GM18861 (cell line): ENCODE results near the gene ARHGAP25.

Source experiments
- ATAC-seq: cut with Tn5 transposase; IDR thresholded peaks from one replicate; pipeline ENCODE4 v1.9.1; 2021; ENCODE audit not compliant: unreplicated experiment

Gene ARHGAP25

DNA sequence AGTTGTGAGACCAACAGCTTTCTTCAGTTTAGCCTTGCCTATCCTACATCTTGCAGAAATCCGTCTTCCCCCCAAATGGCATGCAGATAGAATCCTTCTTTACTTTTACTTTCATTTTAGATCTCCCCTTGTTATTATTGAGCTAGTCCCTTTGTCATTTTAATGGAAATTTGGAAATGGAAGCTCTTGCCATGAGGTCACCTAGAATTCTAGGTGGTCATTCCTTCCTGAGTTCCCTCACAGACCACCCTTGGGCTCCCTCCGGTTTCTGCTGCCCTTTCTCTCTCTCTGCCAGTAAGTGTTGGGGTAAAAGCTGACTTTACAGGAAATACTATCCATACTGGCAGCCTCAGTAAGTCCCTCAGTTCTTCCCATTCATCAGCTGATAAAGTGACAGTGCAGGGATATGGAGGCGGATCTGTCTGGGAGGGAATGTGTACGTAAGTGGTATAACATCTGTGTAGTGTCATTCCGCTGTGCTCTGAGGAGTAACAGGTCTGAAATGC lies 30.2 kb downstream of the ARHGAP25 start:
- ATAC-seq, result no peak

DNA sequence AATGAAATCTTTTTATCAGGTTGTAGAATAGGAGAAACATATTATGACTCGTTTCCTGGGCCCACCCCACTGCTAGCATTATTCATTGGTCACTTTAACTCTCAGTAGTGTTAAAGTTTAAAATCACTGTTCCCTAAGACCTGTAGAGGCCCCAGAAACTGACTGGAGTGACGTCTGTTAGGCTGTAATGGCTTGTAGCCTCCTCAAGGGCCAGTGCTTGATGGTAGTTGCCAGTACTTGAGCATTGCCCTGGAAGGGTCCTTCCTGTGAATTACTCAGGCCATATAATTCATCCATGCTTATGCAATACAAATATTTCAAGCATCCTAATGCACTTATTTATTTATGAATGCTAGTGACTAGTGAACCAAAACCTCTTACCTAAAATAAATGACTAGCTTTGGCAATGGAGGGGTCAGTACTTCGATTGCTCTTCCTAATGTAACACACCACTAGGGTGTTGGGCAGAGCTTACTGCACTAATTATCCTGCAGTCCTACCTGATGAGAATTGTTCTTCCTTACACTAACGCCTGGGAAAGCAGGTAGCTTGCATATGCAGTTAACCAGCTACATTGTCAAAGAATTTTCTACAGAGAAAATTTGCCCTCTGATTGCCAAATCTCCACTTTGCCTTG lies 31.2 kb downstream of the ARHGAP25 start:
- ATAC-seq, result peak; percentile 4

DNA sequence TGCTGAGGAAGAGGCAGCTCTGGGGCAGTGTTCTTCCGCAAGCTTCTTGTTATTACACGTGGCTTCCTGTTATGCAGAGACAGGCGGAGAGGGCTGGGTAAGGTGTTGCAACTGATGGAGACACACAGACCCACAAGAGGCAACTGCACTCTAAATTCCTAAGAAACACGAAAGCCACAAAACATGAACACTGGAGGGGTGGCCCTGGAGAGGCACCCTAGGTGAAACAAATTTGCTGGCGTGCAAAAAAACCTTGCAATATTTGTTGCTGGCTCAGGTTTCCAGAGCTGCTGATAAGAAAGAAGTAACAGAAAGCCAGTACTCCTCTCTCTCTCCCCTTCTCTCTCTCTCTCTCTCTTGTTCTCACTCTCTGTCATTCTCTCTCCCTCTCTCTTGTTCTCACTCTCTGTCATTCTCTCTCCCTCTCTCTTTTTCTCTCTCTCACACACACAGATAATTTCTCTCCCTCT lies 31.8 kb downstream of the ARHGAP25 start:
- peak; percentile 44 for ATAC-seq

DNA sequence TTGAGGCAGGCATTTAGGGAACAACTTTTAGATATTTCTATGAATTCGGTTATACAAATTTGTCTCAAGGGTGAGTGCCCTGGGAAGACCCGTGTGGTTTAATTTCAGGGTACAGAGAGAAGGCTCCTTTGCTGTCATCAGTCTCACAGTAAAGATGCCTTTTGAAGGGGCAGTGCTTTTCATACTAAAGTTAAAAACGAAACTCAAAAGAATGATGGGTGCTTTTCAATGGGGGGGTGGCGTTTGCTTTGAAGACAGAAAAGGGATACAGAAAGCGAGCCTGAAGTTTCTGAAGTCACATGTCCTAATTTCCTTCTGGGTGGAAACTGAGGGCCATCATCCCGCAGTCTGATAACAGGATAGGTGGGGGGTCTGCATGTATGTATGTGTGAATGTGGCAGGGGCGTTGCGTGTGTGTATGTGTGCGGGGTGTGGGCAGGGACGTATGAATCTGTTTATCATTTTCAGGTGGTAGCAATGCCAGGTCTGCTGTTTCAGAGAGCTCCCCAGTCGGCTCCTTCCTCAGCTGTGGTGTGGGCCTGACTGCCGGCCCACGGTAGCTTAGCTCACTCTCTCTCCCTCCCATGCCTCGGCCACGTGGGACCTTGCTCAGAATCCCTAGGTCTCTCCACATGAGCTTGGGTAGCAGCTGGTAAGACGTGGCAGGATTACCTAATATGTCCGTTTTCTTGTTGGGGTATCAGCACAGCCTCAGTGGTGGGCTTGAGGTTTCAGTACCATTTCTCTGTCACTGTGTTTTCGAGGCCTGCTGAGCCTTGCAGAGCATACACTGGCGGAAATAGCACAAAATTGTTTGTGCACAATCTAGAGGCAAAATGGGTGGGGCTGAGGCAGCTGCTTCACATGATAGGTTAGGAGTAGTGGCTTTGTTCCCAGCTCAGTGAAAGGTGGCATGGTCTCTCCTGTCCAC lies 32.7 kb downstream of the ARHGAP25 start:
- ATAC-seq, result no peak

DNA sequence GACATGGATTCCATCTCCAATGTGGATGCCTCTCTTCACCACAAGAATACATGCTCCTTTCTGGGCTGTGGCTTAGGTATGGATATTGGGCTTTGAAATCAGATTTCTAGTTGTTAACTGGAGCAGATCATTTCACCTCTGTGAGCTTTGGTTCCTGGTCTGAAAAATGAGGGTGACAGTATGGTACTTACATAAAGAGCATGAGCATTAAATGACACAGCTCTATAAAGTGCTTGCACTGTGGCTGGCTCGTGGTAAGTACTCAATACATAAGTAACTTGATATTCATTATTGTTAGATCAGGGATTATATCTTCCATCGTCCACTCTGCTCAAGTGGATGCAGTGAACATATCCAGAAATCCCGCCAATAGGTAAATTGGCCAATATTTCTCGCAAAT lies 33.4 kb downstream of the ARHGAP25 start:
- no peak for ATAC-seq

DNA sequence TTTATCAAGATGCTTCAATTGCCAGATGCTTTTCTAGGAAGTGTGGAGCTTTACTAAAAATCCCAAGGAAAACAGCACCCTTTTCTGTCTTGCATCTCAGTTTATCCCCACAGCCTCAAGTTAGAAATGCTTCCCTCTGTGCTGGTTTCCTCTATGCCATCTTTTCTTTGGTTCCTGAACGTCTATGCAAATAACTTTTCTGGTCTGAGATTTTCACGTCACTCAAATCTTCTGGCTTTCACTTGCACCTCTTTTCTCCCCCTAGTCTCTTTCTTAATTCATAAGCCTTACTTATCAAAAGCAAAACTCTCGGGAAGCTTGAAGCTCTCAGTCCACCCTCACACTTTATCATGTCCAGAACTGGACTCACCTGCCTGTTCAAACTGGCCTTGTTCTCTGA lies 33.9 kb downstream of the ARHGAP25 start:
- ATAC-seq, result no peak

DNA sequence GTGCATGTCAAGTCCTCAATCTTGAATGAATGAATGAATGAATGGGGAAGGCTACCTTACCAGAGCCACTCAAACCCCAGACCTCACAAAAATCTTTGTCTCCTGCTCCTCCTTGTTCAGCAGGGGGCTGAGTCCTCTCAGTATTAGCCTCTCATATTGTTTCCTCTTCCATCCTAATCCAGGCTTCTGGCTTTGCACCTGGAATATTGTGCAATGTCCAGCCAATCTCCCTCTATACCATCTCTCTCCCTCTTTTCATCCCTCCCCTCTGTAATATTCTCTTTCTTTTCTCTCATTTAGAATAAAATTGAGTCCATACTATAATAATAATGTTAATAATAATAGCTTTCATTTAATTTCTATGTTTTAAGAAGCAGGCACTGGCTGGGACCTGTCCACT lies 34.3 kb downstream of the ARHGAP25 start:
- no peak for ATAC-seq

DNA sequence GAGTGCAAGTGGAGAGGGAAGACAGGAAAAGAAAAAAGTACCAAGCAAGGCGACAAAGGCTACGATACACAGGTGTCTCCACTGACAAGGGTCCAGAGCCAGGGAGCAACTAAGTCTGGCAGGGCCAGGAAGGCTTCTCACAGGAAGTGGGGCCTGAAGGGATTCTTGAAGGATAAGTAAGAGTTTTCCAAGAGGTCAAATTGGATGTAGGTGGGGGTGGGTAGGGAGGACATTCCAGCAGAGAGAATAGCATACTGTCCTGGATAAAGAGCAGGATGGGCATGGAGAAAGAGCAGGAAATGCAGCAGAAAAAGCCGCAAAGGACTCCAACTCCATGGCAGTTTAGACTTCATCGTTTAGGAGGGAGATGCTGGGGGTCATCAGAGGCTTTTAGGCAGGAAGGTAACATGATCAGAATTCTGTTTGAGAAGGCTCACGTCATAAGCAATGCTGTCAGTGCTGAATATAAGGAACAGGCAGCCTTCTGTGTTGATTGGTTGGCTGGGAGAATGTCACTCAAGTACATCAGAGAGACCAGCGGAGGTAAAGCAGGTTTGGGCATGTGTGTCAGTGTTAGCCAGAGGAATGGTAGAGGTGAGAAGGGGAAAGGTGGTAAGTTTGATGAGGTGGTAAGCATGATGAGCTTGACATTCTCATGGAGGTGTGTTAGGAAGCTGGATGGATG lies 35.1 kb downstream of the ARHGAP25 start:
- ATAC-seq, result no peak

DNA sequence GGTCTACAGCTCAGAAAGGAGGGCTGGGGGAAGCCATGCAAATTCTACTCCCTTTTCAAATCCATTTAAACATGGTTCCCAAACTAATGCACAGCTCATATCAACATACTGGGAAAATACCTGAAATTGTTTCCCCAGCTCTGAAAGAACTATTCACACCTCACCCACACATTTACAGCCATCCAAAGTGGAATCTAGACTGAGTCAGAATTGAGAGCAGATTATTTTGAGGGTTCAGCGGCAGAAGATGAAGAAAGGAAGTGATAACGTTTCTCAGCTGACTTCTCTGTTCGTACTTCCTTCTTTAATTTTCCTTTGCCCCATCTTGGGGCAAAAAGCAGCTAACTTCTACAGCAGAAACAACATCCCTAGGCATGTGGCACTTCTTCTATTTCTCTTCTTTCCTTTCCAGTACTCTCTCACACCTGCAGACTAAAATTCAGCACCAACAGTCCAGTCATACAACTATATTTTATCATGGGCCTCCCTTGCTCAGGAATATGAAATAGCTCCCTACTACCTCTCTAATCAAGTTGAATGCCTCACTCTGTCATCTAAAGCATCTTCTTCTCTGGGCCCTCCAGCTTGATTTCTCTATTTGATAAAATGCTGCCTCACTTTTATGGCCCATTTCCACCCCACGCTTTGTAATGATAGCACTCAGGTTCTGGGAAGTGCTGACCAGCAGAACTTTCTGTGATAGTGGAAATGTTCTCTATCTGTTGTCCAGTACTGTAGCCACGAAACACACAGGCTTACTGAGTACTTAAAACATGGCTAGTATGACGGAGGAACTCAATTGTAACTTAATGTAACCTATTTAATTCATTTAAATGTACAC lies 35.9 kb downstream of the ARHGAP25 start:
- ATAC-seq, result no peak

DNA sequence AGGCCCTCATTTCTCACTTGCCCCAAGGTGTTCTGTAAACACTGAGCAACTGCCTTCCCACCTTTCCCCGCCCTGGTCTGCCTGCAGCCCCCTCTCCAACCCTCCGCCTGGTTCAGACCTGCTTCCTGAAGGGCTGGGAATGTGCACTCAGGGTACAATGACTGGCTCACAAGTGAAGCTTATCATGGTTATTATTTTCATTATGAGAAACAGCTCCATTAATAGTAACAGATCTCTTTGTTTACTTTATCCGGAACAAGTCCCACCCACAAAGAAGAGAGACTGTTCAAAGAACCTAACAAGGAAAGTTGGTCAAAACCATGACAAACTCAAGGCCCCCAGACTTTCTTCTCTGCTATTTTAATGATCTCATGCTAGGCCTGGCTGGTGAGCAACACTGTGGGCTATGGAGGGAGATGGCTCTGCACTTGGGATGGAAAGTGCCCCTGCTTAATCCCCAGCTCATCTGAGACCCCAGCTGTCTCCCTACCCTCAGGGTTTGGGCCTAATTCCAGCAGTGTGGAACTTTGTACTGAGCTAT lies 36.7 kb downstream of the ARHGAP25 start:
- no peak for ATAC-seq

DNA sequence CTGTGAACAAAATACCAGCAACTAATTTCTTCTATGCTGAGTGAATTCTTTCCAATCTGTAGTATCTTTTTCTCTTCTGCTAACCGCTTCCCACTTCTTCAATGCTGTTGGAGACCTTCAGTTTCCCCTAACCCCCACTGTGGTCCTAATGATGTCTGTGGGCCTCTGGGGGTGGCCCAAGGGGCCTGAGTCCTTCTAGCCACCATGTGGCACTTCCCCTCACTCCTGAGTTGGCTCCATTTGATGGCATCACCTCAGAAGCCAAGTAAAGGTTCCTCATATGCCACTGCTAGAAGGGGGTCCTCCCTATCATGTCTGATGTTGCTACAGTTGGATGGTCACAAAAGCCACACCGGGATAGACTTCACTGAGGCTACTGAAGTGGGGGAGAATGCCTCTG lies 37.5 kb downstream of the ARHGAP25 start:
- no peak for ATAC-seq

DNA sequence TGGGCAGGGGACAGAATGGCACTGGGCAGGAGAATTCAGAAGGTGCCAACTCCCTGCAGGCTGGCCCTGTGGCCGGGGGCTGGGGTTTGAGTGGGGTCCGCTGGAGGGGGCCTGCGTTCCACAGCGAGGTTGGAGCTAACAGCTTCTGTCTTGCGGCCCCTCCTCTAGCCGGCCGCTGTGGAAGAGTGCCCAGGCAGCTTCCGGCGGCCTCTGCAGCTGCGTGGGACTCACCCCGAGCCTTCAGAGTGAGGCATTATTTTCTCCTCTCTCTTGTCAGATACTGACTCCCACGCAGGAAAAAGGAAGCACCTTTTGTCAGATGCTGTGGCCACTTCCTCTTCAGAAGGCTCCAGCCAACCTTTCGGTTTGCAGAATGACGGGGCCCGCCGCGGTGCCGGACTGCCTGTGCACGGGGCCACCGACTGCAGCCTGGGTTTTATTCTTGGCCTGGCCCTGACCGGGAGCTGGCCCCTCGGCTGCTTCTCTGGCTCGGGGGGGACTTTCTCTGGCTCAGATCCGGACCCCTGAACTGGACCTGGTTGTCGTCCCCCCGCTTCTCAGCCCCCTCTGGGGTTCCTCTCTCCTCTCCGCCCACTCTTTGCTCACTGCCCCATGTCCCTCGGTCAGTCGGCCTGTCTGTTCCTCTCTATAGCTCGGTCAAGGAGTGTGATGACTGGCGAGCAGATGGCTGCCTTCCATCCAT lies 40.1 kb downstream of the ARHGAP25 start:
- ATAC-seq, result peak; percentile 93

DNA sequence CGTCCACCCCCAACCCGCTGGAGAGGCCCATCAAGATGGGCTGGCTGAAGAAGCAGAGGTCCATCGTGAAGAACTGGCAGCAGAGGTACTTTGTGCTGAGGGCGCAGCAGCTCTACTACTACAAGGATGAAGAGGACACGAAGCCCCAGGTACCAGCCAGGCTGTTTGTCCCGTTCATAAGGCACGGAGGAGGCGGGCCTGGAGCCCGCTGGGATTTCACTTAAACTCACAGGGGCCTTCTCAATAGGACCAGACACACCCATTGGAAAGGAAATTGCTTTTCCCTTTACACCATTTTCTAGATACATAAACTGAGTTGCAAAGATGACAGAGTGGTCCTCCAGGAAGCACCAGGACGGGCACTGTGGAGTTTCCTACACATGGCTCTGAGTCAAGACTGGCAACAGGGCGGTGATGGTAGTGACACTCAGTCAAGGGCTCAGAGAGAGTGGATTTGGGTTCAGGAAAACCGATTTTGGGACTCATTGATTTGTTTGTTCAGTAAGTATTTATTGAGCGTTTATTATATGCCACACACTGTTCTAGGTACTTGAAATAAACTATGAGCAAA lies 40.7 kb downstream of the ARHGAP25 start:
- no peak for ATAC-seq

DNA sequence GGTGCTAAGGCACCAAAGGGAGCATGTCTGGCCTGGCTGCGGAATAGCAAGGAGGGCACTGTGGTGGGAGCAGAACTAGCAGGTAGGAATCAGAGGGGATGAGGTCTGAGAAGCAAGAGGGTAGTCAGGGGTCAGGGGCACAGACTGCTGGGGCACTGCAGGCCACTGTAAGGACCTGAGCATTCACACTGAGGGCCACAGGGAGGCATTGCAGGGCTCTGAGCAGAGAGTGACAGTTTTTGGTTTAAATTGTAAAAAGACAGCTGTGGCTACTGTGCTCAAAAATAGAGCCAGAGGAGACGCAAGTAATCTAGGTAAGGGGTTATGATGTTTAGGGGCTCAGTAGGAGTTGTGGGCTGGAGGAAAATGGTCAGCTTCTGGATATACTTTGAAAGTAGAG lies 41.5 kb downstream of the ARHGAP25 start:
- no peak for ATAC-seq

DNA sequence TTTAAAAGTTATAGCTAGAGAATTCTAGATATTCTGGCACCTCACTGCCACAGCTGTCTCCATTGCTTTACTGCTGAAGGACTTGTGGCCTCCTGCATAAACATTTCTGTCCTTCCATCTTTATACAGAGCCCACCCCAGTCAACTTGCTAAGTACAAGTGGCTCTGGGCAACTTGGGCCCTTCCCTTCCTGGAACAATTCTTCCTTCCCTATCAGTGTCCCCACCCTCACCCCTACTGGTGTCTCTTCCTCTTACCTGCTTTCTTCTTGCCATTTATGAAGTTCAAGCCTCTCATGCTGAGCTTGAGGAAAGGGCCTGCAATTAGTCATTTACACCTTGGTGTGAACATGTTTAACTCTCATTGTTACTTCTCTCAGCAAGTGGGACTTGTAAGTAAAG lies 45.0 kb downstream of the ARHGAP25 start:
- ATAC-seq, result no peak

DNA sequence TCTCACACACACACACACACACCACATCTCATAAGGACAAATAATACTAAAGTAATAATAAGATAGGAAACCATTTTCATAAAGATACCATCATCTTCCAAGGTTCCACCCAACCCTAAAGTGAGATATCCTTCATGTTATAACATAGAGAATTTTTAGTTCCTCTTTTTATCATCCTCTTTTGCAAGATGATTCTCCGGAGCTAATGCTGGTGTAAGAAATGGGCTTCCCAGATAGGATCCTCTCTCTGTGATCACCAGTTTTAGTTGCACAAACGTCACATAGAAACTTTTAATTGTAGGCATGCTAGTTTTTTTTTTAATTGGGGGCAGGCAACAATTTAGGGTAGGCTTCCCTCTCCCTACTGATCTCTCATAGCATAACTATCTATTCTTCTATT lies 49.6 kb downstream of the ARHGAP25 start:
- no peak for ATAC-seq

DNA sequence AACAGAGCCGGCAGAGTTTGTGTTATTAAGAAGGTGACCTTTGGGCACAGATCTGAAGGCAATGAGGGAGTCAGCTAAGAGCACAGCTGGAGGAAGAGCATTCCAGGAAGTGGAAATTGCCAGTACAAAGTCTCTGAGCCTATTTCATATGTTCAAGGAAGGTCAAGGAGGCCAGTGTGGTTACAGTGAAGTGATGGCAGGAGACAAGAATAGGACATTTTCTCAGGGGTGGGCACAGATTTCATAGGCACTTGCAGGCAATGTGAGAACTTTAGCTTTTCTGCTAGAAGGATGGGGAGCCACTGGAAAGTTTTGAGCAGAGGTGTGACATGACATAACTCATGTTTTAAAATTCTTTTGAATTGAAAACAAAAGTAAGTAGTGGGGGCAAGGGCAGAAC lies 50.3 kb downstream of the ARHGAP25 start:
- no peak for ATAC-seq

DNA sequence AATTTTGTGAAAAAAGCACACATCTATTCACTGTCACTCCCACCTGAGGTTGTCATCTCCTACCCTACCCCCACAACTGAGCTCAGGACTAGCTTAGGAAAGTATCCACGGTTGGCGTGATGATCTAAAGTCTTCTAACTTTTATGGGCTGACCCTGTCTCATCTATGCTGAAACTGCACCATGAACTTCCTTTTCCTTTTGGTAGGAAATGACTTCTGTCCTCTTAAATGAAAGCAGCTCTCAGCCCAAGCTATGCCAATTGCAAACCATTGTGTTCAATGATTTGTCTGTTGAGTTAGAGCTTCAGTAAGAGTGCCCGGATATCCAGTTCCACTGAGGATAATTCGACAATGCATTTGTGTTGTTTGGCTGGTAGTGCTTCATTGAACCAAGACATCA lies 52.7 kb downstream of the ARHGAP25 start:
- ATAC-seq, result no peak

DNA sequence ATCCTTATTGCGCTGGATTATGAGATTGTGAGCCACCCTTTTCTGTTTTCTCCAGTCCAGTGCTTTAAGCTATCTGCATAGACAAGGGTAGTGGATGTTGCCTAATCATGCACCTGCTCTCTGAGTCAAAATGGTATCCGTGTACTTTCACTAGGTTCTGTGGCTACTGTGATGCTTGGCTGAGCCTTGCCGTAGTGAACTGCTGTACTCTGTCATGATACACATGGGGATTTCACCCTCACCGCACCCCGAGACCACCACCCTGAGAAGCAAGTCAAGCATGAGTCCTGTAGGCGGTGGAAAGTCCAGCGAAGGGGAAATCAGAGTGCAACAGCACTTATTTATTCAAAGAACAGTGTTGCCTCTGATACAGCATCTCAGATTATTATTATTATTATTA lies 55.0 kb downstream of the ARHGAP25 start:
- ATAC-seq, result peak; percentile 99
